Activated naive CD8-positive, alpha-beta T cell treated with anti-CD3 and anti-CD28 coated beads, Interleukin-2, amount 10 ng/mL, durations not matched to agents 7 days and 5 days (primary cell): Measurements from ENCODE around the gene C19orf38. TPM values are rescaled to one million over a fixed set of nuclear protein-coding genes. Genes with fewer than 3 reads are reported as not detected.

Source experiments
- ATAC-seq: fragments of 150-1000 bp; cut with Tn5 transposase; one replicate; pipeline ENCODE4 v1.10.0; 2021; ENCODE audit warnings: low read depth, moderate library complexity
- POLR2A ChIA-PET: fragments of 350-600 bp; sonication (Branson Sonifier 250); formaldehyde crosslinking; loops from one replicate; lab custom pipeline; 2021; ENCODE audit warnings: antibody characterized with exemption; lab: Charles Lee
- DNase-seq: peaks from one replicate; pipeline ENCODE4 v3.0.0; 2021
- H3K27ac Mint-ChIP-seq: one replicate; pipeline ENCODE4 v1.8.0; 2022; ENCODE audit warnings: mild to moderate bottlenecking, mixed read lengths
- H3K27me3 Mint-ChIP-seq: one replicate; pipeline ENCODE4 v1.8.0; 2022; ENCODE audit warnings: mild to moderate bottlenecking, moderate library complexity, mixed read lengths
- H3K36me3 Mint-ChIP-seq: one replicate; pipeline ENCODE4 v1.8.0; 2021; ENCODE audit warnings: mild to moderate bottlenecking, mixed read lengths
- H3K4me1 Mint-ChIP-seq: one replicate; pipeline ENCODE4 v1.8.0; 2021; ENCODE audit warnings: mixed read lengths
- H3K4me3 Mint-ChIP-seq: one replicate; pipeline ENCODE4 v1.8.0; 2022; ENCODE audit warnings: mild to moderate bottlenecking, moderate library complexity, mixed read lengths
- H3K9me3 Mint-ChIP-seq: one replicate; pipeline ENCODE4 v1.8.0; 2021; ENCODE audit warnings: mixed read lengths
- total RNA-seq, 2 experiments: library from RNA; stranded (reverse); gene quantifications; one replicate each; pipeline ENCODE4 v1.2.3, GENCODE V29; 2021

Gene C19orf38
- total RNA-seq, 2 experiments from 2014 or later, result 1.9 to 2.2 TPM

- no peak overlapping the region for H3K4me3 Mint-ChIP-seq
- DNase-seq (no peak), ATAC-seq (no peak)
- peaks cover 5% of the 10 kb centered on the region for H3K9me3 Mint-ChIP-seq
- peaks cover 17% of the 10 kb centered on the region for H3K4me1 Mint-ChIP-seq
- POLR2A ChIA-PET, result no interaction called here
- no peaks in the 10 kb centered on the region for H3K27me3 Mint-ChIP-seq
- no peak overlapping the region for H3K27ac Mint-ChIP-seq
- peaks cover 35% of the 10 kb centered on the region for H3K36me3 Mint-ChIP-seq
Measured at GRCh38 chr19:10815969-10816644, 32.1 kb upstream of the C19orf38 start.

- POLR2A ChIA-PET, result no interaction called here
- no peaks in the 10 kb centered on the region for H3K27me3 Mint-ChIP-seq
- peaks cover 40% of the 10 kb centered on the region for H3K36me3 Mint-ChIP-seq
- ATAC-seq (no peak), DNase-seq (no peak)
- no peak overlapping the region for H3K27ac Mint-ChIP-seq
- peaks cover 18% of the 10 kb centered on the region for H3K4me1 Mint-ChIP-seq
- H3K4me3 Mint-ChIP-seq, result no peak overlapping the region
- H3K9me3 Mint-ChIP-seq, result peaks cover 5% of the 10 kb centered on the region
Measured at GRCh38 chr19:10816691-10817090, 31.5 kb upstream of the C19orf38 start.

GRCh38 chr19:10817291-10818038 is 30.8 kb upstream of the C19orf38 start:
- Mint-ChIP-seq H3K4me1 (peaks cover 18% of the 10 kb centered on the region), H3K36me3 (peaks cover 48% of the 10 kb centered on the region), H3K4me3 (no peak overlapping the region), H3K27me3 (no peaks in the 10 kb centered on the region), H3K9me3 (peaks cover 5% of the 10 kb centered on the region), H3K27ac (no peak overlapping the region)
- ATAC-seq (no peak), DNase-seq (no peak)
- POLR2A ChIA-PET, result no interaction called here

- peaks cover 41% of the 10 kb centered on the region for H3K36me3 Mint-ChIP-seq
- peaks cover 12% of the 10 kb centered on the region for H3K4me1 Mint-ChIP-seq
- no peak overlapping the region for H3K4me3 Mint-ChIP-seq
- no peak overlapping the region for H3K27ac Mint-ChIP-seq
- POLR2A ChIA-PET, result no interaction called here
- DNase-seq, result no peak
- H3K9me3 Mint-ChIP-seq, result peaks cover 5% of the 10 kb centered on the region
- no peaks in the 10 kb centered on the region for H3K27me3 Mint-ChIP-seq
- no peak for ATAC-seq
Measured at GRCh38 chr19:10818301-10819123, 29.7 kb upstream of the C19orf38 start.

- no peak for DNase-seq
- no peak overlapping the region for H3K4me3 Mint-ChIP-seq
- H3K4me1 Mint-ChIP-seq, result peaks cover 11% of the 10 kb centered on the region
- H3K27me3 Mint-ChIP-seq, result no peaks in the 10 kb centered on the region
- peaks cover 45% of the 10 kb centered on the region for H3K36me3 Mint-ChIP-seq
- POLR2A ChIA-PET, result no interaction called here
- peaks cover 5% of the 10 kb centered on the region for H3K9me3 Mint-ChIP-seq
- H3K27ac Mint-ChIP-seq, result no peak overlapping the region
- no peak for ATAC-seq
Measured at GRCh38 chr19:10819124-10820060, 28.8 kb upstream of the C19orf38 start.

GRCh38 chr19:10820173-10820572 is 28.0 kb upstream of the C19orf38 start:
- Mint-ChIP-seq H3K4me1 (peaks cover 11% of the 10 kb centered on the region), H3K27me3 (no peaks in the 10 kb centered on the region), H3K27ac (peak overlapping the region; percentile 64), H3K36me3 (peaks cover 48% of the 10 kb centered on the region), H3K4me3 (peak overlapping the region; percentile 14), H3K9me3 (peaks cover 5% of the 10 kb centered on the region)
- DNase-seq (no peak), ATAC-seq (no peak)
- POLR2A ChIA-PET, result interaction anchor here (1.2 to 1.3 kb wide), 2 partner anchors 15 to 61 kb away, joined by 3 read pairs; partner anchors contain the start of gene TMED1

- Mint-ChIP-seq H3K9me3 (peaks cover 5% of the 10 kb centered on the region), H3K4me1 (peaks cover 14% of the 10 kb centered on the region), H3K4me3 (no peak overlapping the region), H3K27me3 (no peaks in the 10 kb centered on the region), H3K36me3 (peaks cover 49% of the 10 kb centered on the region), H3K27ac (no peak overlapping the region)
- DNase-seq (no peak), ATAC-seq (no peak)
- POLR2A ChIA-PET, result no interaction called here
Measured at GRCh38 chr19:10823690-10824089, 24.5 kb upstream of the C19orf38 start.

GRCh38 chr19:10826231-10826630 is 22.0 kb upstream of the C19orf38 start:
- H3K27me3 Mint-ChIP-seq, result no peaks in the 10 kb centered on the region
- DNase-seq (no peak), ATAC-seq (no peak)
- H3K9me3 Mint-ChIP-seq, result no peaks in the 10 kb centered on the region
- peaks cover 28% of the 10 kb centered on the region for H3K36me3 Mint-ChIP-seq
- POLR2A ChIA-PET, result interaction anchor here (1.5 kb wide), 1 partner anchor 9 kb away, joined by 4 read pairs; the partner anchor contains the start of gene TMED1
- peaks cover 3% of the 10 kb centered on the region for H3K4me1 Mint-ChIP-seq
- no peak overlapping the region for H3K27ac Mint-ChIP-seq
- no peak overlapping the region for H3K4me3 Mint-ChIP-seq

- POLR2A ChIA-PET, result interaction anchor here (1.5 kb wide), 1 partner anchor 8 kb away, joined by 4 read pairs; the partner anchor contains the start of gene TMED1
- Mint-ChIP-seq H3K9me3 (no peaks in the 10 kb centered on the region), H3K36me3 (peaks cover 22% of the 10 kb centered on the region), H3K4me3 (no peak overlapping the region), H3K27ac (no peak overlapping the region), H3K4me1 (peaks cover 3% of the 10 kb centered on the region), H3K27me3 (no peaks in the 10 kb centered on the region)
- ATAC-seq (no peak), DNase-seq (no peak)
Measured at GRCh38 chr19:10826846-10827245, 21.4 kb upstream of the C19orf38 start.

- Mint-ChIP-seq H3K27me3 (no peaks in the 10 kb centered on the region), H3K9me3 (no peaks in the 10 kb centered on the region)
- POLR2A ChIA-PET, result interaction anchor here (0.6 to 1.2 kb wide), 2 partner anchors 112 to 597 kb away, joined by 3 to 4 read pairs; no protein-coding TSS in a partner anchor
Measured at GRCh38 chr19:10828981-10829821, 19.0 kb upstream of the C19orf38 start.

GRCh38 chr19:10829967-10830366 is 18.2 kb upstream of the C19orf38 start:
- H3K4me1 Mint-ChIP-seq, result peaks cover 3% of the 10 kb centered on the region
- no peak for ATAC-seq
- H3K27me3 Mint-ChIP-seq, result no peaks in the 10 kb centered on the region
- POLR2A ChIA-PET, result interaction anchor here (1.2 kb wide), 1 partner anchor 113 kb away, joined by 4 read pairs; no protein-coding TSS in a partner anchor
- H3K27ac Mint-ChIP-seq, result no peak overlapping the region
- H3K36me3 Mint-ChIP-seq, result peaks cover 6% of the 10 kb centered on the region
- no peak overlapping the region for H3K4me3 Mint-ChIP-seq
- no peaks in the 10 kb centered on the region for H3K9me3 Mint-ChIP-seq
- DNase-seq, result no peak

More at GRCh38 chr19:10828981-10829821, 19.0 kb upstream of the C19orf38 start:
- H3K4me3 Mint-ChIP-seq, result no peak overlapping the region
- H3K36me3 Mint-ChIP-seq, result peaks cover 13% of the 10 kb centered on the region
- peaks cover 3% of the 10 kb centered on the region for H3K4me1 Mint-ChIP-seq
- DNase-seq (no peak), ATAC-seq (peak; percentile 19)
- H3K27ac Mint-ChIP-seq, result no peak overlapping the region
